ENCODE measurements around the gene SLC35A2.

- TF ChIP-seq POLR2A (IDR thresholded peaks at IDR 0.05), result no peak
- TF ChIP-seq, protein P1, sequence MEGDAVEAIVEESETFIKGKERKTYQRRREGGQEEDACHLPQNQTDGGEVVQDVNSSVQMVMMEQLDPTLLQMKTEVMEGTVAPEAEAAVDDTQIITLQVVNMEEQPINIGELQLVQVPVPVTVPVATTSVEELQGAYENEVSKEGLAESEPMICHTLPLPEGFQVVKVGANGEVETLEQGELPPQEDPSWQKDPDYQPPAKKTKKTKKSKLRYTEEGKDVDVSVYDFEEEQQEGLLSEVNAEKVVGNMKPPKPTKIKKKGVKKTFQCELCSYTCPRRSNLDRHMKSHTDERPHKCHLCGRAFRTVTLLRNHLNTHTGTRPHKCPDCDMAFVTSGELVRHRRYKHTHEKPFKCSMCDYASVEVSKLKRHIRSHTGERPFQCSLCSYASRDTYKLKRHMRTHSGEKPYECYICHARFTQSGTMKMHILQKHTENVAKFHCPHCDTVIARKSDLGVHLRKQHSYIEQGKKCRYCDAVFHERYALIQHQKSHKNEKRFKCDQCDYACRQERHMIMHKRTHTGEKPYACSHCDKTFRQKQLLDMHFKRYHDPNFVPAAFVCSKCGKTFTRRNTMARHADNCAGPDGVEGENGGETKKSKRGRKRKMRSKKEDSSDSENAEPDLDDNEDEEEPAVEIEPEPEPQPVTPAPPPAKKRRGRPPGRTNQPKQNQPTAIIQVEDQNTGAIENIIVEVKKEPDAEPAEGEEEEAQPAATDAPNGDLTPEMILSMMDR (IDR thresholded peaks at IDR 0.05), result no peak
These were observed 16.6 kb downstream of the SLC35A2 start for GRCh38 chrX:48894891-48895290.

Data from body of pancreas (tissue), 4 donors.